Thyroid gland (tissue), 4 donors: Measurements from ENCODE around the gene CRX. TPM values are rescaled to one million over a fixed set of nuclear protein-coding genes. Genes with fewer than 3 reads are reported as not detected.
"Not testable (repeated sequence)": the region's sequence is repeated elsewhere in the genome, so short reads cannot be mapped to it uniquely, and the experiment has no call there.

Experiments used
- DNase-seq, 2 donors: peaks; one replicate each; pipeline ENCODE4 v3.0.0-alpha.2; 2019
- H3K27ac ChIP-seq, 3 donors: fragments of 200-600 bp; sonication (generic); 1 replicate in 2 of 3; 2 replicates in 1 of 3; pipeline ENCODE4 v1.5.1; 2016 to 2019; ENCODE audit warnings: mild to moderate bottlenecking in 1 of 3, moderate library complexity in 1 of 3
- H3K27me3 ChIP-seq: fragments of 200-600 bp; sonication (generic); one replicate; pipeline ENCODE4 v1.5.1; 2019
- H3K36me3 ChIP-seq, 2 donors: fragments of 200-600 bp; sonication (generic); one replicate each; pipeline ENCODE4 v1.5.1; 2016 to 2019
- H3K4me1 ChIP-seq, 2 donors: fragments of 200-600 bp; sonication (generic); one replicate each; pipeline ENCODE4 v1.5.1; 2017 to 2019
- H3K4me3 ChIP-seq, 3 donors: fragments of 200-600 bp; sonication (generic); replicated peaks in 1 of 3; 1 replicate in 2 of 3; 2 replicates in 1 of 3; pipeline ENCODE4 v1.5.1; 2016; ENCODE audit warnings: mild to moderate bottlenecking in 1 of 3
- H3K9me3 ChIP-seq: fragments of 200-600 bp; sonication (generic); one replicate; pipeline ENCODE4 v1.5.1; 2017
- POLR2A ChIP-seq, 2 donors: fragments of 450-650 bp; IDR thresholded peaks; one replicate each; pipeline ENCODE4 v1.6.1; 2017; ENCODE audit warnings: antibody characterized with exemption in 2 of 2, mild to moderate bottlenecking in 2 of 2, moderate library complexity in 1 of 2
- WGBS, 2 donors: methylation state at CpG; one replicate each; pipeline ENCODE4 v1.1.5; 2017; 5-methylcytosine and 5-hydroxymethylcytosine counted together
- intact Hi-C: fragments of 100-400 bp; cut with DNase I; formaldehyde crosslinking; loops from one replicate; pipeline ENCODE4 v1.15.1; 2023
- total RNA-seq, 4 donors: library from RNA; depleted of rRNA; stranded (reverse); fragments of >200 nt; gene quantifications; one replicate each; pipeline ENCODE4 v1.2.3, GENCODE V29; 2016
- TF ChIP-seq, protein P1 (sequence below), 6 experiments: fragments of 200-600 bp in 3 of 6; fragments of 450-650 bp in 3 of 6; sonication (generic) in 3 of 6; IDR thresholded peaks; one replicate each; pipeline ENCODE4 v1.5.1; 2016 to 2019; ENCODE audit warnings: antibody characterized with exemption in 6 of 6, mild to moderate bottlenecking in 2 of 6, inconsistent platforms in 1 of 6, moderate library complexity in 1 of 6

CRX gene
- total RNA-seq, 4 donors from 2014 or later = not detected

DNA sequence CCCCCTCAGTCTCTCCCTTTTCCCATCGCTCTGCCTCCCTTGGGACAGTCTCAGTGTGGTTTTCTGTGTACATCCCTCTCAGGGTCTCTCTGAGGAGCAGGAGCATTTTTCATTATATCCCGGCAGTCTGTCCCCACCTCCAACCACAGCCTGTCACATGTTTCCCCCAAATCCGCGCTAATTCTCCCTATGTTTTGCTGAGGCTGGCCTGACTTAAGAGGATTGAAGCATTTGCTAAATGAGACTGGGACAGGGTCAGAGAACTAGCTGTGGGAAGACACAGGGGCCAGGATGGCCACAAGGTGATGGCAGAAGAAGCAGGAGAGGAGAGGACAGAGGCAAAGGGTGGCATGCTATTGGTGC lies 22.9 kb upstream of the CRX start:
- 77 to 79% methylated on average over 4 of the region's 4 CpGs for WGBS, 2 donors
- DNase-seq = no peak
- Histone ChIP-seq H3K9me3 (no peaks in the 10 kb centered on the region), H3K27ac (no peak overlapping the region), H3K27me3 (no peaks in the 10 kb centered on the region), H3K36me3 (no peaks in the 10 kb centered on the region), H3K4me1 (no peaks in the 10 kb centered on the region), H3K4me3 (no peak overlapping the region)
- intact Hi-C loops = no loop called here
- TF ChIP-seq, protein P1, sequence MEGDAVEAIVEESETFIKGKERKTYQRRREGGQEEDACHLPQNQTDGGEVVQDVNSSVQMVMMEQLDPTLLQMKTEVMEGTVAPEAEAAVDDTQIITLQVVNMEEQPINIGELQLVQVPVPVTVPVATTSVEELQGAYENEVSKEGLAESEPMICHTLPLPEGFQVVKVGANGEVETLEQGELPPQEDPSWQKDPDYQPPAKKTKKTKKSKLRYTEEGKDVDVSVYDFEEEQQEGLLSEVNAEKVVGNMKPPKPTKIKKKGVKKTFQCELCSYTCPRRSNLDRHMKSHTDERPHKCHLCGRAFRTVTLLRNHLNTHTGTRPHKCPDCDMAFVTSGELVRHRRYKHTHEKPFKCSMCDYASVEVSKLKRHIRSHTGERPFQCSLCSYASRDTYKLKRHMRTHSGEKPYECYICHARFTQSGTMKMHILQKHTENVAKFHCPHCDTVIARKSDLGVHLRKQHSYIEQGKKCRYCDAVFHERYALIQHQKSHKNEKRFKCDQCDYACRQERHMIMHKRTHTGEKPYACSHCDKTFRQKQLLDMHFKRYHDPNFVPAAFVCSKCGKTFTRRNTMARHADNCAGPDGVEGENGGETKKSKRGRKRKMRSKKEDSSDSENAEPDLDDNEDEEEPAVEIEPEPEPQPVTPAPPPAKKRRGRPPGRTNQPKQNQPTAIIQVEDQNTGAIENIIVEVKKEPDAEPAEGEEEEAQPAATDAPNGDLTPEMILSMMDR (IDR thresholded peaks at IDR 0.05) = no peak
- TF ChIP-seq POLR2A (IDR thresholded peaks at IDR 0.05) = no peak

DNA sequence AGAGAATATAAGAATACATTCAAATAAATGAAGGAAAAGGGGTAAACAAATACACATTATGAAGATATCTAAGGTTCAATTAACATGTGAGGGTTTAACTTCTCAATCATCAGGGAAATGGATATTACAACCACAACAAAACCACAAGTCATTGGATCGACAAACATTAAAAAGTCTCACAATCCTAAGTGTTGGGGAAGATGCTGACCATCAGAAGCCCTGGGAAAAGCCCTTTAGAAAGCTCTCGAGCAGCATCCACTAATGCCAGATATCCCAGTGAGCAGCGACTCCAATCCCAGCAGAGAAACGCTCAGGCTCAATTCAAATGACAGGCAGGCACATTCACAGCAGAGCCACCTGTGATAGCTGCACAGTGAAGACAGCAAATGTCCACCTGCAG lies 20.5 kb upstream of the CRX start:
- Histone ChIP-seq H3K4me1 (no peaks in the 10 kb centered on the region), H3K27ac (no peak overlapping the region), H3K27me3 (no peaks in the 10 kb centered on the region), H3K4me3 (no peak overlapping the region), H3K36me3 (no peaks in the 10 kb centered on the region), H3K9me3 (no peaks in the 10 kb centered on the region)
- TF ChIP-seq POLR2A (IDR thresholded peaks at IDR 0.05) = no peak
- TF ChIP-seq, protein P1 (IDR thresholded peaks at IDR 0.05) = no peak
- 94 to 97% methylated on average over 3 to 4 of the region's 4 CpGs for WGBS, 2 donors
- intact Hi-C loops = no loop called here
- no peak for DNase-seq

DNA sequence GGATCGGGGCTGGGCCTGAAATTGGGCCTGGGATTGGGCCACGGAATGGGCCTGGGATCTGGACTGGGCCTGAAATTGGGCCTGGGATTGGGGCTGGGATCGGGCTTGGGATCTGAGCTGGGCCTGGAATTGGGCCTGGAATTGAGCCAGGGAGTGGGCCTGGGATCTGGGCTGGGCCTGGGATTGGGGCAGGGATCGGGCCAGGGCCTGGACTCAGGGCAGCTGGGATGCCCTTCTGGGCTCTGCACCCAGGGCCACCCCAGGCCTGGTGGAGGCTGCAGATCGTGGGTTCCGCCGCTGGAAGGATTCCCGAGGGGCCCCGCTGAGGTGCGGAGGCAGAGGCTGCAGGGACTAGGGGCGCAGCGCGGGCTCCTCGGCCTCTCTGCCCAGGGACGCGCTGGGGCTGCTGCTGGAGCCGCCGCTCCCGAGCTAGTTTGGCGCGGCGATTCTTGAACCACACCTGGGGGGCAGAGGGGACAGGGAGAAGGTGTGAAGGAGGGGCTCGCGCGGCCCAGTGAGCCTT lies 19.2 kb upstream of the CRX start:
- intact Hi-C loops = no loop called here
- 83 to 93% methylated on average over 14 to 25 of the region's 25 CpGs for WGBS, 2 donors
- DNase-seq = no peak
- H3K27ac ChIP-seq = no peak overlapping the region
- H3K4me3 ChIP-seq = no peak overlapping the region
- H3K4me1 ChIP-seq = no peaks in the 10 kb centered on the region
- H3K9me3 ChIP-seq = no peaks in the 10 kb centered on the region
- no peaks in the 10 kb centered on the region for H3K27me3 ChIP-seq
- no peaks in the 10 kb centered on the region for H3K36me3 ChIP-seq
- TF ChIP-seq POLR2A (IDR thresholded peaks at IDR 0.05) = no peak
- TF ChIP-seq, protein P1 (IDR thresholded peaks at IDR 0.05) = no peak

DNA sequence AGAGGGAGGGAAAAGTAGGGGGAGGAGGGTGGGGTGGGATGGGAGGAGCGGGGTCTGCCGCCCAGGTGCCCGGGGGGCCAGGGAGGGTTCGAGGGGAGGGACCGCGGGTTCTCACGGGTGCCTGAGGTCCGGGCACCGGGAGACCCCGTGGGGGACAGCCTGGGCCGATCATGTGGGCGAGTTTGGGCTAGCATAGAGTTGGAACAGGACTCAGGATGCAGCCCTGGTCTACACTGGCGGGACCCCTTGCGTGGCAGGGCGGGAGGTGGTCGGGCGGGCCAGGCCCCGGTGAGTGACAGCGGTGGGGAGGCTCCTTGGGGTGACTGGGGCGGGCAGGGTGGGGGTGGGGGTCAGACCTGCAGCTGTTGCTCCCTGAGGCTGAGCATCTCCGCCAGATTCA lies 18.6 kb upstream of the CRX start:
- DNase-seq, H3K9me3 ChIP-seq, H3K27ac ChIP-seq, H3K4me1 ChIP-seq, H3K36me3 ChIP-seq, H3K4me3 ChIP-seq, H3K27me3 ChIP-seq, intact Hi-C loops: not testable (repeated sequence)
- 72% methylated on average over 13 of the region's 21 CpGs; no CpG with 5 or more reads in 1 of the 2 donors for WGBS, 2 donors

DNA sequence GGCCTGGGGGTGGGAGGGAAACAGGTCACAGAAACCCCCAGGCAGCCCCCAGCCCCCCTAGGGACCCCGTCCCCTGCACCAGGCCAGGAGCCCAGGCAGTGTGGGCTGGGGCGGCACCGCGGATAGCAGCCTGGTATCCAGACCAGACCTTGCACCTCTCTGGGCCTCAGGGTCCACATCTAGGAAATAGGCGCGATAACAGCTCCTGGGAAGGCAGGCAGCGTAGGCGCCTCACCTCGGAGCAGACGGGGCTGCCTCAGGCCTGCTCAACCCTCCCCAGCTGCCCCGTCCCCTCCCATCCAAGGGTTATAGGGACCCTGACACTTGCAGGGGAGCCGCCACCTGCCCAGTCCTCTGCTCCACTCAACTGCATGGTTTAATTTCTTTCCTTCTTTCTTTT lies 18.1 kb upstream of the CRX start:
- H3K27me3 ChIP-seq, H3K4me1 ChIP-seq, DNase-seq, H3K9me3 ChIP-seq, H3K4me3 ChIP-seq, H3K36me3 ChIP-seq, H3K27ac ChIP-seq, intact Hi-C loops: not testable (repeated sequence)
- no CpG with 5 or more reads among the region's 12 CpGs for WGBS, 2 donors

DNA sequence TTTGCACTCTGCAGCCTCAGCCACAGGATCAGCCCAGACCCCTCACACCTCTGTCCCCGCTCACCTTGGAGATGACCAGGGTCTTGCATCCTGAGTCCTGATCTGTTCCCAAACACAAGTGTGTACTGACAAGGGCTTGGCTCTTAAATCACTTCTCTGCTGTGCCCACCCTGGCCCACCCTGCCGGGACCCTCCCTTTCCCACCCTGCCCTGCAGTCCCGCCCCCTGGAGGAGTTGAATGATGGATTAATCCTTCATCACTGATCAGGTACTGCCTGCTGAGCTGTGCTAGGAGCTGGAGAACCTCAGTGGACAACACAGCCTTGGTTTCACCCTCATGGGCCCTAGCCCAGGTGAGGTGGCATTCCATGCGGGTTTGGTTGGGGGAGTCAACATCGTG lies 17.3 kb upstream of the CRX start, which contains the start of gene TPRX1:
TPRX1 (minus strand) TSS at position 101 of the 400 bp plus-strand sequence; CDS start at position 89, 12 bp downstream.
- H3K9me3 ChIP-seq, intact Hi-C loops, DNase-seq, H3K36me3 ChIP-seq, H3K27ac ChIP-seq, H3K27me3 ChIP-seq, H3K4me3 ChIP-seq, H3K4me1 ChIP-seq: not testable (repeated sequence)
- WGBS, 2 donors = 87 to 90% methylated on average over 2 to 4 of the region's 5 CpGs

DNA sequence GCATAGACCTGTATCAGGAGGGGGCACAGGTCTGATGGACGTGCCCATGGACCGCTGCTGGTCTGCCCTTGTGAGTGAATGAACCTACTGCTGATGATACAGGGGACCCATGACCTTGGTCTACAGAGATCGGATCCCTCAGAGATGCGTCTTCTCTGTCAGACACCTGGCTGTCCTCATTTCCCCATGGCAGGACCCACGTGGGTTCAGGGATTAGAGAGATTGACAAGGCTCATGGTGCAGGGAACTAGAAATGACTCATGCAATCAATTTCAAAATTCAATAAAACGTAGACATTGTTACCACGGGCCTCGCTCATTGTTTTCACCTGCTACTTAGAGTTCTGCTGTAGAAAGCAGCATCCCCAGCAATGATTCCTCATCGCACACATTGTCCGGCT lies 16.4 kb upstream of the CRX start:
- TF ChIP-seq, protein P1 (IDR thresholded peaks at IDR 0.05) = no peak
- TF ChIP-seq POLR2A (IDR thresholded peaks at IDR 0.05) = no peak
- intact Hi-C loops = no loop called here
- DNase-seq = no peak

More for the DNA sequence above, 16.4 kb upstream of the CRX start:
- Histone ChIP-seq H3K27me3 (no peaks in the 10 kb centered on the region), H3K4me1 (no peaks in the 10 kb centered on the region), H3K9me3 (no peaks in the 10 kb centered on the region), H3K36me3 (no peaks in the 10 kb centered on the region), H3K27ac (no peak overlapping the region), H3K4me3 (no peak overlapping the region)
- WGBS, 2 donors = 88 to 91% methylated on average over 8 to 10 of the region's 10 CpGs
